Fibroblast of villous mesenchyme (primary cell): ENCODE measurements around the gene HYDIN. TPM values are rescaled to one million over a fixed set of nuclear protein-coding genes. Genes with fewer than 3 reads are reported as not detected.

Experiments
- DNase-seq: peaks from one replicate; pipeline ENCODE4 v3.0.0-alpha.2; 2010; ENCODE audit warnings: low read depth
- H3K4me3 ChIP-seq: 2 replicates; pipeline ENCODE4 v1.5.1; 2011; ENCODE audit warnings: low read depth, mild to moderate bottlenecking, low read length
- total RNA-seq: library from RNA; depleted of rRNA; stranded (reverse); fragments of >200 nt; gene quantifications from 2 replicates; pipeline ENCODE4 v1.2.3, GENCODE V29; 2012
- TF ChIP-seq, protein P1 (sequence below): IDR thresholded peaks from 2 replicates; pipeline ENCODE4 v1.5.1; 2012; ENCODE audit warnings: low read depth, mild to moderate bottlenecking, low read length; ENCODE audit not compliant: insufficient read depth

Gene HYDIN
- total RNA-seq, 1 donor: under 0.01 TPM

- H3K4me3 ChIP-seq: peak overlapping the region; percentile 99
- TF ChIP-seq, protein P1, sequence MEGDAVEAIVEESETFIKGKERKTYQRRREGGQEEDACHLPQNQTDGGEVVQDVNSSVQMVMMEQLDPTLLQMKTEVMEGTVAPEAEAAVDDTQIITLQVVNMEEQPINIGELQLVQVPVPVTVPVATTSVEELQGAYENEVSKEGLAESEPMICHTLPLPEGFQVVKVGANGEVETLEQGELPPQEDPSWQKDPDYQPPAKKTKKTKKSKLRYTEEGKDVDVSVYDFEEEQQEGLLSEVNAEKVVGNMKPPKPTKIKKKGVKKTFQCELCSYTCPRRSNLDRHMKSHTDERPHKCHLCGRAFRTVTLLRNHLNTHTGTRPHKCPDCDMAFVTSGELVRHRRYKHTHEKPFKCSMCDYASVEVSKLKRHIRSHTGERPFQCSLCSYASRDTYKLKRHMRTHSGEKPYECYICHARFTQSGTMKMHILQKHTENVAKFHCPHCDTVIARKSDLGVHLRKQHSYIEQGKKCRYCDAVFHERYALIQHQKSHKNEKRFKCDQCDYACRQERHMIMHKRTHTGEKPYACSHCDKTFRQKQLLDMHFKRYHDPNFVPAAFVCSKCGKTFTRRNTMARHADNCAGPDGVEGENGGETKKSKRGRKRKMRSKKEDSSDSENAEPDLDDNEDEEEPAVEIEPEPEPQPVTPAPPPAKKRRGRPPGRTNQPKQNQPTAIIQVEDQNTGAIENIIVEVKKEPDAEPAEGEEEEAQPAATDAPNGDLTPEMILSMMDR: no peak
- DNase-seq: no peak
These were observed 430.2 kb downstream of the HYDIN start for GRCh38 chr16:70800311-70800710.

DNA sequence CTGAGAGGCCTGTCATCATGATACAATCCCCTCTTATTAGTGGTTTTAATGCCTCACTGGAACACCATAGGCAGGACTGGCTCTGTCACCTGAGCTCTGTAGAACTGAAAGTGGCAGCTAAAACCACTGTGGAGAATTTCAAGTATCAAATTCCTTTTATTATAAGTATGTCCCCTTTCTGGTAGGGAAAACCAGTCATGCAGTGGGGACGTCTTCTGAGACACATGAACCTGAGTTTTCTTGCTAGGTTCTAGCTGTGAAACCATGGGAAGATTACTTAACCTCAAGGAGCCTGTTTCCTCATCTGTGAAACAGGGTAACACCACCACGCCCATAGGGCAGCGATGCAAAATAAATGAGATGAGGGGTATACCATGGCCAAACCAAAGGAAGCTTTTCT, 434.2 kb downstream of the HYDIN start:
- no peak for DNase-seq
- no peak overlapping the region for H3K4me3 ChIP-seq
- TF ChIP-seq, protein P1: no peak

DNA sequence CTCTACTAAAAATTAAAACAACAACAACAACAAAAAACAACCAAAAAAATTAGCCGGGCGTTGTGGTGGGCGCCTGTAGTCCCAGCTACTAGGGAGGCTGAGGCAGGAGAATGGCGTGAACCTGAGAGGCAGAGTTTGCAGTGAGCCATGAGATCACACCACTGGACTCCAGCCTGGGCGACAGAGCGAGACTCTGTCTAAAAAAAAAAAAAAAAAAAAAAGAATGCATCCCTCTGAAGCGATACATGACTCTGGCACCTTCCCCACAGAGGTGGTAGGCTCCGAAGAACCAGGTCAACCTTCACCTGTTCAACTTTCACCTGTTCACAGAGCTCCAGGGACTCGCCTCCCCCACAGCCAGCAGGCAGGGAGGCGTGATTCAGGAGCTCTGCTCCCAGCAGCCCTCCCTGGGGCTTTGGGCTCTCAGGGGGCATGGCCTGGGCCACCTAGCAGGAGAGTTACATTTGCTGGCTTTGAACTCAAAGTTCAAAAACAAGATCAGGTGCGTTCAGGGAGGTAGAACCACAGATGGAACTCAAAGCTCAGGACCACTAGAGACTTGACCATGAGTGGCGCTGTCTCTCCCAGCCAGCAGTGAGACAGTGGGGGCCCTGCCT, 435.1 kb downstream of the HYDIN start:
- no peak overlapping the region for H3K4me3 ChIP-seq
- DNase-seq: no peak
- TF ChIP-seq, protein P1: no peak

DNA sequence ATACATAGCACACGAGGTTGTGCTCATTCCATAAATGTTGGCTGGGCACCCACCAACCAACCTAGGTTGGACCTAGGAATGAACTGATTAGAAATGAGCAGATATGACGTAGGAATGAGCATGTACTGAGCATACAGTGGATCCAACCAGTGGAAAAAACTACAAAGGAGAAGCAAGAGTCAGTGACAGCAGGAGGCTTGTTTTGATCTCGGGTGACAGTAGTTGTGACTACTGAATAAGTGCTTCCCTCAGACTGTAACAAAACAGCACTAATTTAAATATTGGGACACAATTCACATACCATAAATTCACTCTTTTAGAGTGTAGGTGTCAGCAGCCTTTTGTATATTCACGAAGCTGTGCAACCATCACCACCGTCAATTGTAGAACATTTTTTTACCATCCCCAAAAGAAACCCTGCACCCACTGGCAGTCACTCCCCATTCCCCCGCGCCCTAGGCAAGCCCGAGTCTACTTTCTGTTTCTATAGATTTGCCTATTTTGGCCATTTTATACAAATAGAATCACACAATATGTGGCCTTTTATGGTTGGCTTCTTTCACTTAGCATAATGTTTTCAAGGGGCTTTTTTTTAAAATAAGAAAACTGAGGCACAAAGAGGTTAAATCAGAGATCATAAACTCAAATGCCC, 436.5 kb downstream of the HYDIN start:
- no peak overlapping the region for H3K4me3 ChIP-seq
- TF ChIP-seq, protein P1: no peak
- no peak for DNase-seq

DNA sequence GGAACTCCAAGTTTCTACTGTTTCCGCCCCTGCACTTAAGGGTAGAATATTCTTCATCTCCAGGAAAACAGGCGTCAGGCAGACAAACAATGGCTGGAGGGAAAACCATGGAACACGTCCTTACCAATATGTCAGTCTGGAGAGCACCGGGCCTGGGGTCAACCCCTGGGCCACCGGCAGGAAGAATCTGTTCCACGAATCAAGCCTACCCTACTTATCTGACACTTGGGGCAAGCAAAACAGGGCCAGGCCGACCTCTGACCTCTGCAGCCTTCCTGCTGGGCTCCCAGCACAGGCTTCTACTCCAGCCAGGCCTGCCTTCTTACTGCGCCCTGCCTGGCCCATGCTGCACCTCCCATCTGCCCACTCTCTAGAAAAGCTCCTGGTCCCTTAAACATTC, 439.7 kb downstream of the HYDIN start:
- no peak overlapping the region for H3K4me3 ChIP-seq
- TF ChIP-seq, protein P1: no peak
- no peak for DNase-seq

DNA sequence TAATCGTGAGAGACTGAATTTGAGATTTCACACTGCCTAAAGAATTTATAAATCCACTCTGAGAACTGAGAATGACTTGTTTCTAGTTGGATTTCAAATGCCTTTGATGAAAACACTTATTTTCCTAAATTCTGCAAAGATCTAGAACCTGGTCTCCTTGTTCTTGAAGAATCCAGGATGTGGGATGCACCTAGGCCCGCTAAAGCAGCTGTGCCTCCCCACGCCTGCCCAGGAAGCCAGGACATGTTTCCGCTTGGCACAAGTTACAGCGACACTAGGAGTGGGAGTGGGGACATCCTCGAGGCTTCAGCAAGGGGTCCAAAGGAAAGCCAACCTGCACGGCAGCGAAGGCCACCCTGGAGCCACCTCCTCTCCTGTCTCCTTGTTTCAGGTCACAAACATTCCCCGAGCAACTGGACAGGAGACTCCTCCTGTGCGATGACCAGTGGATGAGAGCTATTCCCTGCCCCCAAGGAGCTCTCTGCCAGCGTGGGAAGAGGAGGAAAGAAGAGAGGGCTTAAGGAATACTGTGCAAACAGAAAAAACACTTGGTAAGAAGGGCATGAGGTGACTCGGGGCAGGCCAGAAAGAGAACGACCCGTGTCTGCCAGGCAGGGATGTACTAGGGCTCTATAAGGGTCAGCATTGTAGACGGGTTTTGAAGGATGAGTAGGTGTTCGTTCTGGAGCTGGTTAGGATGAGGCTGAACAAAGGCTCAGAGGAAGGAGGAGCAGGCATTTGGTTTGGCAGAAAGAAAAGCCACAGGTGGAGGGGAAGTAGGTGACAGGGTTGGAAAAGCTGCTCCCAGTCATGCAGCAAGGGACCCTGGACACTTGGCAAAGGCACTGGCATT, 440.7 kb downstream of the HYDIN start:
- no peak overlapping the region for H3K4me3 ChIP-seq
- TF ChIP-seq, protein P1: no peak
- no peak for DNase-seq
